ENCODE measurements around the gene EIF2D.
"Not testable (repeated sequence)": the region's sequence is repeated elsewhere in the genome, so short reads cannot be mapped to it uniquely, and the experiment has no call there.

Gene EIF2D

DNA sequence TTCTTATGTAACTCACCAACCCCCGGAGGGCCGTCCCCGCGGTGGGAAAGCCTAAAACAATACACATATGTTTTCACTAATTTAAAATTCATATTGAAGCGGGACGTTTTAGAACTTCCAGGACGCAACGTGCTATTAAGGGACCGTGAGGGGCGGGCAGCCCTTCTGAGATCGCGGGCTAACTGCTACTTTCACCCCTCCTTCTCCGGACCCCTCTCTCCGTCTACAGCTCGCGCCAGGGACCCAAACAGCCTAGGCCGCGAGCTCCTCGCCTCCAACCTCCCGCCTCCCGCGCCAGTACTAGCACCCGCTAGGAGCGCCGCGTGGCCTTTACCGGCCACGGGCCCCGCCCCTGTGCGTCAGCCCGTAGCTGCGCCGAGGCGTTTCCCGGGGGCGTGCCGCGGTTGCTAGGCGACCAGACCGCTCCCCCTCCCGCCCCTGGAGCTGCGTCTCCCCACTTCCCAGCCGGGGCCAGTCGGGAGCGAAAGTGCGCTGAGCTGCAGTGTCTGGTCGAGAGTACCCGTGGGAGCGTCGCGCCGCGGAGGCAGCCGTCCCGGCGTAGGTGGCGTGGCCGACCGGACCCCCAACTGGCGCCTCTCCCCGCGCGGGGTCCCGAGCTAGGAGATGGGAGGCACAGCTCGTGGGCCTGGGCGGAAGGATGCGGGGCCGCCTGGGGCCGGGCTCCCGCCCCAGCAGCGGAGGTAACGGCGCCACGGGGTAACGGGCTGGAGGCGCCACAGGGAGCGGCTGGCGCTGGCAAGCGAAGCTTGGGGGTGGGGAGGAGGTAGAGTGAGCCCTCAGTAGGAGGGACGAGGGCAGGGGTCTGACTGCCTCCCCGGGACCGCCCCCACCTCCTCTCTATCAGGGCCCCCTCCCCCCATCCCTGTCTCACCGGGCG is 23.1 kb upstream of the EIF2D start, which contains the start of gene DYRK3:
TSS of gene DYRK3 (plus strand) at position 457 of the 898 bp plus-strand sequence. CDS start at position 625, 168 bp downstream.
- DNase-seq: peak; percentile 95

DNA sequence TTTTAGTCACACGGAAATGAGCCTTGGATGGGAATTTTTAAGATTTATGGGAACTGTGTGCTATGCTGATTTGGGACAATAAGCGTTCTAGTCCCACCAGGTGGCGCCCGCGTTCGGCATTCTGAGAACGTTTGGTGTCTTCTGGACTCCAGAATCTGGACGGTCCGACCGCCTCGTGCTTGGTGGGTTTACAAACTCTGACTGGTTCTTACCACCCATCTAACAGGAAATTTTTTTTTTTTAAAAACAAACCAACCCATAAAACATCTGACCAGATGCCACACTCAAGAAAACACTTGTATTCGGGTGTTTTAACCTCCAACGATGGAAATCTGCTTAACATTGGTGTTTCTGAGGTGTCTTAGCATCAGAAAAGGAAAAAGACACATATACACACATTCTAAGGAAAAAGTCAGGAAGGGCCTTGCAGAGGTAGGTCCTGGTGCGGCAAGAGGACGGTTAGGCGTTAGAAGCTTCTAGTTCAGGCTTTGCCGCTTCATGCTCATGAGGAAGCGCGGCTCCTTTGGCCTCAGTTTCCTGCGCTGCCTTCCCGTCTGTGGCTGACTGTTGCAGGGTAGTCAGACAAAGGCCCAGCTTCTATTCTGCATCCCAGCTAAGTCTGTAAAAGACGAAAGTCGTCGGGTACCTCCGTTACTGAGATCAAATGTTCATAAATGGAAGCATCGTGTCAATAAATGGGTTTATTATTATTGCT is 22.3 kb upstream of the EIF2D start:
- peak; percentile 90 for DNase-seq

DNA sequence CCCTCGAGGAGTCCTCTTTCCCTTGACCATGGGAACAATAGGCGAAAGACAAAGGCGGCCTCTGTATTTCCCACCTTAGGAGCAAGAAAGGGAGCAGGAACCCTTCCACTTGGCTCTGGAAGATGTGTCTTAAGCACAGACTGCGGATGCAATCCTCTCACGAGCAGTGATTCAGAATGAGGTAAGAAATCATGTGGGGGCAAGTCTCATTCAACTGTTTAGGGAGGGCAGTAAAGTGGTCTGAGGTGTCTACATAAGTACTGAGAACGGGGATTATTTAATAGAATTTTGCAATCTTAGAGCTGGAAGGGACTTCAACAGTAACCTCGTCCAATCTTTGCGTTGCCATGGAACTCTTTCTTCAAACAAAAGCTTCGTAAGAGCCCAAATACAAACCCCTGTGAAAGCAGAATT is 21.4 kb upstream of the EIF2D start:
- DNase-seq: no peak

GRCh38 chr1:206631085-206631509 is 18.8 kb upstream of the EIF2D start:
- DNase-seq: peak; percentile 71

GRCh38 chr1:206628916-206629315 is 16.7 kb upstream of the EIF2D start:
- no peak for DNase-seq

DNA sequence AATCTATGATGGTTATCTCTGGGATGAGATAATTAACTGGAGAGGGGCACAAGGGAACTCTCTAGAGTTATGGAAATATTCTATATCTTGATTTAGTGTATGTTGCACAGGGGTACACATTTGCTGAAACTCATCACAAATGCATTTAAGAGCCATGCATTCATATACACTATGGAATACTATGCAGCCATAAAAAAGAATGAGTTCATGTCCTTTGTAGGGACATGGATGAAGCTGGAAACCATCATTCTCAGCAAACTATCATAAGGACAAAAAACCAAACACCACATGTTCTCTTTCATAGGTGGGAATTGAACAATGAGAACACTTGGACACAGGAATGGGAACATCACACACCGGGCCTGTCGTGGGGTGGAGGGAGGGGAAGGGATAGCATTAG is 14.1 kb upstream of the EIF2D start:
- DNase-seq: not testable (repeated sequence)

DNA sequence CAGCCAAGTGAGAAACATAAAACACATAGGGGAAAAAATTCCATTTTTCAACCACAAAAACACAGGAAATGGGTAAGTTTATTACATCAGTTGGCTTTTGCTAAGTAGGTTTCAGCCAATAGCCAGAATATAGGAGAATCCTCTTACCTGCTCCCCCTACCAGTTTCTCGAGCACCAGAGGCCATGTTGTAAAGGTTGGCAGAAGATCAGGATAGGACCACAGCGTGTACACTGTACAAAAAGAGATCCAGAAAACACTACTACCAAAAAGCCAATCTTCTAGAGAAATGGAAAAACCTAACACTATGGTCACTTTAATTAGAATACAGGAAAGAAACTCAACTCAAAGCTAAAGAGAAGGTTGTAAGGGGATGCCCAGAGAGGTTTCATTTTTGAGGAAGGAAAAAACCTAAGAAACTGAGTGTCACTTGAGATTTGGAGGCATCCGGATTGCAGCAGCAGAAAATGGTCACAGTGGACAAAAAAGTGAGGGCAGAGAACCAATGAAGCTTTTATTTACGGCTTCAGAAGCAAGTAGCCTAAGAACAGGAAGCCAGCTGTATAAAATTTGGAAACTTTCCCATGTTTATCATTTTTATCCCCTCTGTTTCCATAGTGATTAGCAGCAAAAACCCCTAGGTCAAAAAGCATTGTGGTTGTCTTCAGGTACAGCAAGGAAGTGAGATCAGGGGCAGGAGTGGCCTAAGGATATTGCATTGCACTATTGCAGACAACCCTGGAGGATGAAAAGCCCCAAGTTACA is 2.9 kb downstream of the EIF2D start:
- DNase-seq: no peak

GRCh38 chr1:206608108-206608698 is 4.1 kb downstream of the EIF2D start:
- DNase-seq: no peak

DNA sequence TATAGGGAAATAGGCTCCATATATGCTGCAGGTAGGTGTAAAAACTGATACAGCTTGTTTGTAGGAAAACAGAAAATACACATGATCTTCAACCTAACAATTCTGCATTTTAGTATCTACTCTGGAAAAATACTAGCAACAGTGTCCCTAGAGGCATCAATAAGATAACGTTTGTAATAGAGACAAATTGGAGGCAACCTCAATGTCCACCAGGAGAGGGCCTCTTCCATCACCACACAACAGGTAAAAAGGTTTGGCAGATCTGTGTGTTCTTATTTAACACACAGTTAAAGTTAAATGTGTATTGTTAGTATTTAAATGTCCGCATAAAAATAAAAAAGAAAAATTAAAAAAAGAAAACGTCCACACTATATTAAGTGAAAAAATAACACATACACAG is 5.4 kb downstream of the EIF2D start:
- no peak for DNase-seq

- DNase-seq: no peak
These were observed 7.4 kb downstream of the EIF2D start for GRCh38 chr1:206604861-206605260.

GRCh38 chr1:206600527-206600926 is 11.7 kb downstream of the EIF2D start:
- DNase-seq: peak; percentile 57

- DNase-seq: no peak
These were observed 16.0 kb downstream of the EIF2D start for GRCh38 chr1:206596319-206596666.

DNA sequence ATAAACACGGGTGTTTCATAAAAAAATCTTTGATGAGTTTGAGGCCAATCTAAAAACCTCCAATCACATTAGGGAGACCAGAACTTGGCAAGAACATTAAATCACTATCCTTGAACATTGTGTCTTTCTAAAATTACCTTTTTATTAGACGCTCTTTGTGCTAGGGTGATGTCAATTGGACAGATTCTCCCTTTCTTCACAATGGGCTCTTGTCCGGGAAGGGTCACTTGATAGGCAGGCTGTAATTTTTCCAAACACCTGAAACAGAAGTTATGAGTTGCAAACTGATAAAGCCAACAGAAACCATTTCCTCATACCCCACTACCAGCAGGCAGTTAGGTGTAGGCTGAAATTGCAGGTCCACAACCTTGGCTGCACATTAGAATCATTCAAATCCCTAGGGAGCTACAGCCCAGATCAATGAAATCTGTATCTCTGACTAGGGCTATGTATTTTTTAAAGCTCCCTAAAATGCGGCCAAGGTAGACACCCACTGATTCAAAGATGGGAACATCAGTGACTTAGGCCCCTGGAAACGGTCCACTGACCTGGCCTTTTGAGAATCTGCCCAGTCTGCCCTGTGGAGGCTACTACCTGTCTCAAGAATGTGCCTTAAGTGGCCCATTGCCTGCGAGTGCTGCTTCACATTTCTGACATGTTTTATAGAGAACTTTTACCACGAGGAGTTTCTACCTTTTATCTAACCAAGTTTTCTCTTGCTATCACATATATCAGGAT is 16.5 kb downstream of the EIF2D start:
- no peak for DNase-seq

GRCh38 chr1:206593351-206593925 is 18.8 kb downstream of the EIF2D start:
- no peak for DNase-seq

DNA sequence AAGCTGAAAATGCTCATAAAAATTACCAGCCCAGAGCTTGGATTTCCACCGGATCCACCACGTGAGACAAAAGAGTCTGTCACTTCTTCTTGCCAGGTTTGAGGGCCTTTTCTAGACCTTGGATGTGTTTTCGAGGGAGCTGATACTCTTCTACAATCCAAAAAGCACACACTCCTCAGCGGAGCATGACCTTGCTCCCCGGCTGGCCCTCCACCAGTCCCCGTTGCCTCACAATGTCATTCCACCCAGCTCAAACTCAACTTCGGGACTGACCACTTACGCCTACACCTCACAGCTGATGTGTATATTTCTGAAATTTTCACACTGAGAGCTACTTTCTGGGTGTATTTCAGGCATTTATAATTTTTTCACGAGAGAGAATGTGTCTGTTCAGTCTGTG is 20.6 kb downstream of the EIF2D start:
- DNase-seq: no peak

GRCh38 chr1:206591226-206591625 is 21.0 kb downstream of the EIF2D start:
- DNase-seq: no peak

DNA sequence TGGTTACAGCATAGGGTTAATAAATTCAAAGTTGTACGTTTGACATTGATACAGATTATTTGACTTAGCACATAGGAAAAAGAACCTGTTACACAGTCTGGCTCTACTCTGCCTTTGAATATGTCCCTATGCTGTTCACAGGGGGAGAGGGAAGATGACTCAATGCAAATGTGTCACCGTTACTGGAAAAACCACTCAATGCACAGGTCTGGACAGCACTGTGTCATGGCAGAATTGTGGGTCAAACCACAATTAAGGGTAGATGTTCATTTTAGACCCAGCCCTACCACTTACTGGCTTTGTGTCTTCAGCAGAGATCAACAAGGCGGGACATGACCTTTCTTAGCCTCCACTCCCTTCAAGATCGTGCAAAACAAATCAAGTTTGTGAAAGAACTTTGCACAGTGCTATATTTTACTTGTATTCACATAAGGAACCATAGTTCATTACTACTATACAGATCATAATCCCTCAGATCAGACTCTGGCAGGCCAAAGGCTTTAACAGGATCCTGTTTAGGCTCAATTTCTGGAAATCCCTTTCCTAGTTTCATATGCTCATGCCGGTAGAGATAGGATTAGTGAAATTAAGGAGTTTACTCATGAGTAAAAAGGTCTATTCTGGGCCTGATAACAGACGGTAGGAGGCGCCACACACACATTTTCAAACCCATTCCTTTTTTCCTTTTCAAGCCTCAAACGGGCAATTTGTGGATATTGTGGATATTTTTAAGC is 22.1 kb downstream of the EIF2D start:
- DNase-seq: no peak

- no peak for DNase-seq
These were observed 23.1 kb downstream of the EIF2D start for GRCh38 chr1:206589206-206589605.

DNA sequence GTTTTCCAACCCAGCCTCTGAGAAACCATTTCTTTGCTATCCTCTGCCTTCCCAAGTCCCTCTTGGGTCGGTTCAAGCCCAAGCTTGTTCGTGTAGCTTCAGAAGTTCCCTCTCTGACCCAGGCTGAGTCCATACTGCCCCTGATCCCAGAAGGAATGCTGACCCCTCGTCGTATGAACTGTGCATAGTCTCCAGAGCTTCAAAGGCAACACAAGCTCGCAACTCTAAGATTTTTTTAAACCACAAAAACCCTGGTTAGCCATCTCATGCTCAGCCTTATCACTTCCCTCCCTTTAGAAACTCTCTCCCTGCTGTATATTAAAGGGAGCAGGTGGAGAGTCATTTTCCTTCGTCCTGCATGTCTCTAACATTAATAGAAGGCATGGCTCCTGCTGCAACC is 23.8 kb downstream of the EIF2D start:
- no peak for DNase-seq

DNA sequence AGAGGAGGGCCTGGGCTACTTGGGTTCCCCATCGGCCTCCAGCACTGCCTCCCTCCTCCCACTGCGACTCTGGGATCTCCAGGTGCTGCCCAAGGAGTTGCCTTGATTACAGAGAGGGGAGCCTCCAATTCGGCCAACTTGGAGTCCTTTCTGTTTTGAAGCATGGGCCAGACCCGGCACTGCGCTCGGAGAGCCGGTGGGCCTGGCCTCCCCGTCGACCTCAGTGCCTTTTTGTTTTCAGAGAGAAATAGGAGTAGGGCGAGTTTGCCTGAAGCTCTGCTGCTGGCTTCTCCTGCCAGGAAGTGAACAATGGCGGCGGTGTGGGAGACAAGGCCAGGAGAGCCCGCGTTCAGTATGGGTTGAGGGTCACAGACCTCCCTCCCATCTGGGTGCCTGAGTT is 24.4 kb downstream of the EIF2D start:
- DNase-seq: no peak

All from left hindlimb (tissue), 1 donor.